Measurements from ENCODE around the gene CCDC80.

DNA sequence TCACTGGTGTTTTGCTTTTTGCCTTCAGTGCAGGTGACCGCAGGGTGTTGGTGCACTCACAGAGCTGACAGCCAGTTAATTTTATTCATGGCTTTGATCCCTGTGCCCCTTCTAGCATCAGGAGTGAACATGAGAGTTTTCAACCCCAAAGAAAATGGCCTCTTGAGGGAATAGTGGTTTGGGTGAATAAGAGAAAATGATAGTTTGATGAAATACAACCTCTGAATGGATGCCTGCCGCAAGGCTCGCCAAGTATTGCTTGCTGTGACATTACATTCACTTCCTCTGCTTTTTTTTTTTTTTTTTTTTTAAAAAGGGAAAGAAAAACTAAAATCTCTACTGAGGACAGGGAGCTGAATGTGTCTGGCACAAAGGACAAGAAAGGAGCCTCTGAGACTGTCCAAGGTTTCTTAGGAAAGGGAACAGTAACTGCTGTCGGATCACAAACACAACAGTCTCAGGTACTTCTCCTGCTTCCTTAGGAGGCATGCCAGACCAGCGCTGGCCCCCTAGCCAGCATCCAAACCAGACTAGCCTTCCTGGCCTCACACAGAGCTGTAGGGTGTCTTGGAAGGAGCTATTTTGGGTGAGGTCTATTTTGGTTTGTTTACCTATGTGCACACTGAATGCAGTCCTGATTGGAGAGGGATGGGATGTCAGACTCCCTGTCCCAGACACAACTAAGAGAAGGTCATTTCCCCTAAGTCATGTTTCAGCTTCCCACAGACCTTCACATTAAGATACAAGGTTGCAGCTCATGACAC is 29.0 kb downstream of the CCDC80 start:
- TF ChIP-seq, protein P1, sequence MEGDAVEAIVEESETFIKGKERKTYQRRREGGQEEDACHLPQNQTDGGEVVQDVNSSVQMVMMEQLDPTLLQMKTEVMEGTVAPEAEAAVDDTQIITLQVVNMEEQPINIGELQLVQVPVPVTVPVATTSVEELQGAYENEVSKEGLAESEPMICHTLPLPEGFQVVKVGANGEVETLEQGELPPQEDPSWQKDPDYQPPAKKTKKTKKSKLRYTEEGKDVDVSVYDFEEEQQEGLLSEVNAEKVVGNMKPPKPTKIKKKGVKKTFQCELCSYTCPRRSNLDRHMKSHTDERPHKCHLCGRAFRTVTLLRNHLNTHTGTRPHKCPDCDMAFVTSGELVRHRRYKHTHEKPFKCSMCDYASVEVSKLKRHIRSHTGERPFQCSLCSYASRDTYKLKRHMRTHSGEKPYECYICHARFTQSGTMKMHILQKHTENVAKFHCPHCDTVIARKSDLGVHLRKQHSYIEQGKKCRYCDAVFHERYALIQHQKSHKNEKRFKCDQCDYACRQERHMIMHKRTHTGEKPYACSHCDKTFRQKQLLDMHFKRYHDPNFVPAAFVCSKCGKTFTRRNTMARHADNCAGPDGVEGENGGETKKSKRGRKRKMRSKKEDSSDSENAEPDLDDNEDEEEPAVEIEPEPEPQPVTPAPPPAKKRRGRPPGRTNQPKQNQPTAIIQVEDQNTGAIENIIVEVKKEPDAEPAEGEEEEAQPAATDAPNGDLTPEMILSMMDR (IDR thresholded peaks at IDR 0.05; ENCODE audit: low read depth, low read length) = no peak
- TF ChIP-seq POLR2A (IDR thresholded peaks at IDR 0.05; ENCODE audit: extremely low read depth, insufficient read length) = no peak

Data from NB4 (cell line).